Fibroblast of peridontal ligament (primary cell): Measurements from ENCODE around the gene KIF2A.
A peak's percentile ranks its signal among the peaks of the same experiment; 100 is the strongest.

ENCODE experiments used
- DNase-seq: peaks from one replicate; pipeline ENCODE4 v3.0.0-alpha.2; 2010; ENCODE audit errors: extremely low read depth

The KIF2A gene

GRCh38 chr5:62328772-62329491, 22.9 kb downstream of the KIF2A start:
- no peak for DNase-seq

- DNase-seq = no peak
Measured at GRCh38 chr5:62330302-62330701, 24.3 kb downstream of the KIF2A start.

- DNase-seq = no peak
Measured at GRCh38 chr5:62331921-62332320, 25.9 kb downstream of the KIF2A start.

GRCh38 chr5:62333250-62333794, 27.3 kb downstream of the KIF2A start:
- no peak for DNase-seq

GRCh38 chr5:62334082-62334481, 28.1 kb downstream of the KIF2A start:
- DNase-seq = no peak

- no peak for DNase-seq
Measured at GRCh38 chr5:62340392-62340791, 34.4 kb downstream of the KIF2A start.

- DNase-seq = no peak
Measured at GRCh38 chr5:62340979-62341378, 35.0 kb downstream of the KIF2A start.

- no peak for DNase-seq
Measured at GRCh38 chr5:62341783-62342475, 35.9 kb downstream of the KIF2A start.

- DNase-seq = no peak
Measured at GRCh38 chr5:62342476-62342837, 36.5 kb downstream of the KIF2A start.

- no peak for DNase-seq
Measured at GRCh38 chr5:62343428-62343827, 37.4 kb downstream of the KIF2A start.

GRCh38 chr5:62346748-62347147, 40.7 kb downstream of the KIF2A start:
- DNase-seq = no peak

- DNase-seq = no peak
Measured at GRCh38 chr5:62347928-62348327, 41.9 kb downstream of the KIF2A start.

GRCh38 chr5:62348723-62349481, 42.9 kb downstream of the KIF2A start:
- no peak for DNase-seq

- peak; percentile 75 for DNase-seq
Measured at GRCh38 chr5:62354028-62354874, 48.2 kb downstream of the KIF2A start.

- DNase-seq = no peak
Measured at GRCh38 chr5:62362701-62363100, 56.7 kb downstream of the KIF2A start.

GRCh38 chr5:62369039-62369438, 63.0 kb downstream of the KIF2A start:
- DNase-seq = no peak

- no peak for DNase-seq
Measured at GRCh38 chr5:62371409-62371808, 65.4 kb downstream of the KIF2A start.

- DNase-seq = no peak
Measured at GRCh38 chr5:62372600-62372999, 66.6 kb downstream of the KIF2A start.

- DNase-seq = no peak
Measured at GRCh38 chr5:62373382-62373781, 67.4 kb downstream of the KIF2A start.

GRCh38 chr5:62374090-62374489, 68.1 kb downstream of the KIF2A start:
- no peak for DNase-seq

GRCh38 chr5:62375627-62376026, 69.6 kb downstream of the KIF2A start:
- DNase-seq = no peak

- no peak for DNase-seq
Measured at GRCh38 chr5:62376064-62376463, 70.1 kb downstream of the KIF2A start.
